ENCODE measurements around the gene TMEM161A.
"Not testable (repeated sequence)": the region's sequence is repeated elsewhere in the genome, so short reads cannot be mapped to it uniquely, and the experiment has no call there.

TMEM161A gene

GRCh38 chr19:19120308-19121231, 17.7 kb downstream of the TMEM161A start:
- DNase-seq = no peak

DNA sequence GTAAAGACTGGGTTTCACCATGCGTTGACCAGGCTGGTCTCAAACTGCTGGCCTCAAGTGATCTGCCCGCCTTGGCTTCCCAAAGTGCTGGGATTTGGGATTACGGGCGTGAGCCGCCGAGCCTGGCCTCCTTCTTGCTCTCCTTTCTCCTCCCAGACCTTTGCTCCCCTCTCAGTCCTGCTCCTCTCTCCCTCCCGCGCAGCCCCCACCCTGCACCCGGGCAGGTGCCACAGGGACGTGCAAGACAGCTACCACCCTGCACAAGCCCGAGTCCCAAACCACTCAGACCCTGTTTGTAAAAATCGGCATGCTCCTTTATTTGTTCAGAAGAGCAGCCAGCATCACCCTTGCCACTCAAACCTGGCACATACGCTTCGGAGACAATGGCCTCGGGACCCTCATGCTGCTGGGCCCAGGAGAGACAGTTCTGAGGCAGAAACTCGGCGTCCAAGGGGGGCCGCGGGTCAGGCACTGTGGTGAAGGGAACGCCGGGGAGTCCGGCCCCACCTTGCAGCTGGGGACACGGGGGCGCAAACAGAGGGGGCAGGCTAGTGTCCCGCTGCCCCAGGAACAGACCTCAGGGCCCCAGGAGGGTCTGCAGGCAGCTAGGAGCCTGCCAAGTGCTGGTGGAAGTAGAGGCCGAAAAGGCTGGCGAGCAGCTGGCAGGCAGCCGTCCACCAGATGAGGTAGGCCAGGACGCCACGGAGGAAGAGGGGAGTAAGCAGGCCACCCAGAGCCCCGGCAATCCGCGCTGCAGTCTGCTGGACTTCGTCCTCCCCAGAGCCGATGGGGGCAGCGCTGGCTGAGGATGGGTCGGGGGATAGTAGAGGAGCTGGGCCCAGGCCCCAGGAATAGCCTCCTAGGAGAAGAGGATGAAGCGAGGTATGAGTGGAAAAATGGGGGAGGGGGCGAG, 18.7 kb downstream of the TMEM161A start:
- DNase-seq = no peak

- no peak for DNase-seq
Observed at GRCh38 chr19:19115954-19116353, 22.3 kb downstream of the TMEM161A start.

- no peak for DNase-seq
Observed at GRCh38 chr19:19113040-19113626, 25.1 kb downstream of the TMEM161A start.

DNA sequence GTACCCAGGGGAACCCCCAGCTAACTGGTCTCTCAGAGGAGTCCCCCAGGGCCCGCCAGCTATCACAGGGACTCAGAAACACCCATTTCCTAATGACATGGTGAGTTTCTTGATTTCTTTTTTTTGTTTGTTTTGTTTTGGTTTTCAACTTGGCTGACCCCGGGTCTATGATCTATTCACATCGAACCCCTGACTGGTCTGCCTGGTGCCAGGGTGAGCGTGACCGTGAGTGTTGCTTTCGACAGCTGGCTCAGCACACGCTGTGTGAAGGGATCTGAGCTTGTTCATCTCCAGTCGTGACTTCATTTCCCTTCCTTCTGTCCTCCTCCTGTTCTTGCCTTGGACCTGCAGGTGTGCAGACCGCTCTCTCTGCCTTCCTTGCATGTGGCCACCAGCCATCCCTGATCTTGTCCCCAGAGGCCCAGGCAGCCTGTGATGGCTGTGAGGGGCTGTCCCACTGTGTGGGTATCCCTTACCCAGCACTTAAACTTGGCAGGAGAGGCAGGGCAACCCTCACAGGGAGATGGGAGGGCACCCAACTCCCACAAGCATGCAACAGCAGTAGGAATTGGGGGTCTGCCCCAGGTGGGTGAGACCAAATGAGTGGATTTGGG, 26.2 kb downstream of the TMEM161A start:
- no peak for DNase-seq

GRCh38 chr19:19111136-19111835, 27.0 kb downstream of the TMEM161A start:
- no peak for DNase-seq

DNA sequence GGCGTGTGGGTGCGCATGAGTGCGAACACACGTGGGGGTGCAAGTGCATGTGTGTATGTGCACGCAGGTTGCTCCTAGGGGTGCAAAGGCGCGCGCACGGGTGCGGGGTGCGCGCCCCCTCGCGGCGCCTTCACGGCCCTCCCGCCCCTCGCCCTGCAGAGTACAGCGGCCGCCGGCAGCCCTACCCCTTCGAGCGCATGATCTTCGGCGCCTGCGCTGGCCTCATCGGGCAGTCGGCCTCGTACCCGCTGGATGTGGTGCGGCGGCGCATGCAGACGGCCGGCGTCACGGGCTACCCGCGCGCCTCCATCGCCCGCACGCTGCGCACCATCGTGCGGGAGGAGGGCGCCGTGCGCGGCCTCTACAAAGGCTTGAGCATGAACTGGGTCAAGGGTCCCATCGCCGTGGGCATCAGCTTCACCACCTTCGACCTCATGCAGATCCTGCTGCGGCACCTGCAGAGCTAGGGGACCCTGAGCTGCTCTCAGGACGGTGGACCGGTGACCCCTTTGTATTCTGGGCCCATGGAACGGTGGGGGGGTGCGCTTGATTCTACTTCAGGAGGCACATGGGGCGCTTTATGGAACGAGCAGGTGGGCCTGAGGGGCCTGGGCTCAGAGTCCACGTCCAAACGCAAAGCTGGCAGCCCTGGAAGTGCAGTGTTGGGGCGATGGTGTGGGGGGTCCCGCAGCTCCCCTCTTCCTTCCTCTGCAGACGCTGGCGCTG, 27.7 kb downstream of the TMEM161A start:
- DNase-seq = no peak

- DNase-seq = no peak
Observed at GRCh38 chr19:19109601-19110000, 28.7 kb downstream of the TMEM161A start.

DNA sequence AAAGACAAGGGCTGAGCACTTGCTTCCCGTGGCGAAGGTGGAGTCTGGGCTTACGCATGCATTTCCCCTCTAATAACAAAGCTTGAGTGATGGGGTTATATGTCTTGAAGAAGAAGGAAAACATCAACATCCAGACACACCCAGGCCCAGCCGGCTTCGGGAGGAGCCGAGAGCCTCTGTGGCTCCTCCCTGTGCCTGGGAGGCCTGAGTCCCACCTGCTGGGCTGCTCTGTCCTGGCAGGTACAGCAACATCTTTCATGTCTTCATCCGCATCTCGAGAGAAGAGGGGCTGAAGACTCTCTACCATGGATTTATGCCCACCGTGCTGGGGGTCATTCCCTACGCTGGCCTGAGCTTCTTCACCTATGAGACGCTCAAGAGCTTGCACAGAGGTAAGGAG, 30.6 kb downstream of the TMEM161A start:
- DNase-seq = no peak

DNA sequence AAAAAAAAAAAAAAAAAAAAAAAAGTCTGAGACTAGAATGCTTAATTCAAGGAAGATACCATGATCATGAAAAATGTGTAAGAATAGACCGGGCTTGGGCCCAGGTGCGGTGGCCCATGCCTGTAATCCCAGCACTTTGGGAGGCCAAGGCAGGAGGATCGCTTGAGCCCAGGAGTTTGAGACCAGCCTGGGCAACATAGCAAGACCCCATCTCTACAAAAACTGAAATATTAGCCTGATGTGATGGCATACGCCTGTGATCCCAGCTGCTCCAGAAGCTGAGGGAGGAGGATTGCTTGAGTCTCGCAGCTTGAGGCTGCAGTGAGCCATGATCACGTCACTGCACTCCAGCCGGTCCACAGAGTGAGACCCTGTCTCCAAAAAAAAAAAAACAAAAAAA, 31.3 kb downstream of the TMEM161A start:
- DNase-seq = not testable (repeated sequence)

GRCh38 chr19:19106056-19106551, 32.2 kb downstream of the TMEM161A start:
- no peak for DNase-seq

DNA sequence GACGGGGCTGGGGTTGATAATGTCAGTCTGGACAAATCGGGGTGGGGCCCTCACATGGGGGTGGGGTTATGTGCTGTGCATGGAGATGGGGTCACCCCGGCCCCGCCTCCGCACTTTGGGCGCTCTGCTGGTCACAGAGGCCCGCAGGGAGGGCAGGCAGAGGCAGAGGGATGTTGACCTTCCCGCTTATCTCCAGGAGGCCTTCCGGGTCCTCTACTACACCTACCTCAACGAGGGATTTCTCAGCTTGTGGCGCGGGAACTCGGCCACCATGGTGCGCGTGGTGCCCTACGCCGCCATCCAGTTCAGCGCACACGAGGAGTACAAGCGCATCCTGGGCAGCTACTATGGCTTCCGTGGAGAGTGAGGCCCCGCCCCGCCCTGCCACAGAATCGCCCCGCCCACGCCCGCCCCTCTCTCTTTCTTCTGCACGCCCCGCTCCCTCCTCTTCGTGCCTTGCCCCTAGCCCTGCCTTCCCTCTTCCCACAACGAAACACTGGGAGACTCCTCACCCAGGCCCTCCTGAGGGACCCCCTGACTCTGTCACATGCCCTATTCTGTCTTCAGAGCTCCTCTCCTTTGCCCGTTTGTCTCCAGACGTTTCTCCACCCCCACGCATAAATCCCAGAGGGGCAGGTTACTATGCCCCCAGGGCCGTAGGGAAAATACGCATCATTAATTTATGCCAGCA, 32.8 kb downstream of the TMEM161A start:
- DNase-seq = no peak

DNA sequence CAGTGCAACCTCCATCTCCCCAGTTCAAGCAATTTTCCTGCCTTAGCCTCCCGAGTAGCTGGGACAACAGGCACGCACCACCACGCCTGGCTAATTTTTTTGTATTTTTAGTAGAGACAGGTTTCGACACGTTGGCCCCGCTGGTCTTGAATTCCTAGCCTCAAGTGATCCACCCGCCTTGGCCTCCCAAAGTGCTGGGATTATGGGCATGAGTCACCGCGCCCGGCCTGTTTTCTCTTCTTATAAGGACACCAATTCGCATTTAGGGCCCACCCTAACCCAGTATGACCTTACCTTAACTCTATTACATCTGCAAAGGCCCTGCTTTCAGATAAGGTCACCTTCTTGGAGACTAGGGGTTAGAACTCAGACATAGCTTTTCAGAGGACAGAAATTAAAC, 35.1 kb downstream of the TMEM161A start:
- DNase-seq = no peak

GRCh38 chr19:19102566-19102965, 35.7 kb downstream of the TMEM161A start:
- DNase-seq = not testable (repeated sequence)

- DNase-seq = no peak
Observed at GRCh38 chr19:19101540-19101939, 36.7 kb downstream of the TMEM161A start.

DNA sequence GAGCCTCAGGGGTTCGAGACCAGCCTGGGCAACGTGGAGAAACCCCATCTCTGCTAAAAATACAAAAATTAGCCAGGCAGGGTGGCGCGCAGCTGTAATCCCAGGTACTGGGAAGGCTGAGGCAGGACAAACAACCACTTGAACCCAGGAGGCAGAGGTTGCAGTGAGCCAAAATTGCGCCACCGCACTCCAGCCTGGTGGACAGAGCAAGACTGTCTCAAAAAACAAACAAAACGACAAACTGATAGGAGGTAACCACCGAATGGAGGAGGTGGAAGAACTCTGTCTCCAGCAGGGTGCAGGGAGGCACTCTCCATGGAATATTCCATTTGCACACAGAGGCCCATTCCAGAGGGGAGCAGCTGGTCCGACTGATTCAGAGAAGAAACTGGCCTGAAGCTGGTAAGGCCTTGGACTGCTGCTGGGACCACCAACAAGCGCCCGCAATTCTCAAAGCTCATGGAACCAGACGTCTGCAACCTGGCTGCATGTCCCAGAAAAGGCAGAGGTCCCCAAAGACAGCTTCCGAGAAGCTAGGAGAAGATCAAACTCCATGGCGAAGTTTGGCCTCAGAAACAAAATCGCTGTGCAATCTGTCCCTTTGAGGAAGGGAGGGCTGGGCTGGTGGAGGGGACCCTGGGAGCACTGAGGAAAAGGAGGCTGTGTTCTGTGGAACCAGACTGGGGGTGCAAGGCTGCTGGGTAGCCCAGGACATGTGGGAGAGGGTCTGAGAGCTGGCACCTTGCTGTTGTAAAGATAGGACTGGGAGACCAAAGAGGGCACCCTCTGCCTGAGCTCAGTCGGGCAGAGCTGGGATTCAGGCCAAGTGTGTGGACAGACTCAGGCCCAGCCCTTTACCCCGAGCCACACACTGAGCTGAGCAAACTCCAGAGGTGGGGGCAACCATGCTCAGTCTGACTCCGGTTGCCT, 39.3 kb downstream of the TMEM161A start:
- DNase-seq = no peak

DNA sequence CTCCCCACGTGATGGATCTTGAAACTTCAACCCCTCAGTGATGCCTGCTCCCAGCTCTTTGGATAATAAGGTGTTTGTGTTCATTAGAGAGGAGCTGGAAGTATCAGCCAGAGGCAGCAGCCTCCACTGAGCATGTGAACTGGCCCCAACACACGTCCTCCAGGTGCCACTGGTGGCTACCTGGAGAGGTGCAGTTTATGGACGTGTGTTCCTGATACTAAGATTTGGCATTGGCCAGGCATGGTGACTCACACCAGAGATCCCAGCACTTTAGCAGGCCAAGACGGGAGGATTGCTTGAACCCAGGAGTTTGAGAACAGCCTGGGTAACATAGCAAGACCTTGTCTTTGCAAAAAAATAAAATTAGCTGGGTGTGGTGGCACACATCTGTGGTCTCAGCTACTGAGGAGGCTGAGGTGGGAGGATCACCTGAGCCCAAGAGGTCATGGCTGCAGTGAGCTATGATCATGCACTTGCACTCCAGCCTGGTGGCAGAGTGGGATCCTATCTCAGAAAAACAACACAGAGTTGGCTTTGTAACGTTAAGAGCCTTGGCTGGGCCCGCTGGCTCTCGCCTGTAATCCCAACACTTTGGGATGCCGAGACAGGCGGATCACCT, 40.1 kb downstream of the TMEM161A start:
- no peak for DNase-seq

GRCh38 chr19:19096641-19097627, 41.3 kb downstream of the TMEM161A start:
- DNase-seq = no peak

Measured in midbrain (tissue), 1 donor.